A549 (cell line): ENCODE results near the gene TECPR2. TPM values are rescaled to one million over a fixed set of nuclear protein-coding genes. Genes with fewer than 3 reads are reported as not detected.

Experiments
- ATAC-seq, 2 experiments: fragments of 200-7000 bp in 1 of 2; fragments of >200 bp in 1 of 2; cut with Nextera tagmentation in 1 of 2; cut with Tn5 transposase in 1 of 2; 3 replicates each; pipeline versions ENCODE4 v1.8.0 to v1.9.1; 2018 to 2020; ENCODE audit warnings: mild to moderate bottlenecking in 1 of 2, moderate library complexity in 1 of 2
- CTCF ChIA-PET: fragments of 300-600 bp; sonication (Branson Sonifier 250); formaldehyde crosslinking; extraction: SDS; loops from one replicate; lab custom pipeline; 2021; ENCODE audit warnings: antibody characterized with exemption, inconsistent platforms; lab: Yijun Ruan, JAX
- POLR2A ChIA-PET: fragments of 350-600 bp; formaldehyde crosslinking; extraction: SDS; loops from one replicate; lab custom pipeline; 2021; ENCODE audit warnings: antibody characterized with exemption, inconsistent platforms; lab: Yijun Ruan, JAX
- DNase-seq, 2 experiments: peaks; one replicate each; pipeline versions ENCODE4 v3.0.0 to v3.0.0-alpha.2; 2011 to 2016; ENCODE audit warnings: low read depth in 1 of 2, low spot score in 1 of 2
- FAIRE-seq: peaks from 2 replicates; lab custom pipeline; 2011; peaks lifted over from hg19 to GRCh38; lab: Jason Lieb, UNC
- H3K27ac ChIP-seq, 2 experiments: fragments of >200 bp; sonication (Bioruptor Twin); formaldehyde crosslinking; 3 replicates each; pipeline ENCODE4 v1.5.1; 2016 to 2017
- H3K4me1 ChIP-seq: fragments of >200 bp; sonication (Bioruptor Twin); formaldehyde crosslinking; 3 replicates; pipeline ENCODE4 v1.6.1; 2016
- H3K4me2 ChIP-seq: fragments of >200 bp; sonication (Bioruptor Twin); formaldehyde crosslinking; 3 replicates; pipeline ENCODE4 v1.6.1; 2016
- H3K4me3 ChIP-seq: fragments of >200 bp; sonication (Bioruptor Twin); formaldehyde crosslinking; 3 replicates; pipeline ENCODE4 v1.5.1; 2016
- H3K9me3 ChIP-seq: fragments of >200 bp; sonication (Bioruptor Twin); formaldehyde crosslinking; 3 replicates; pipeline ENCODE4 v1.6.1; 2016
- BHLHE40 ChIP-seq: IDR thresholded peaks from 2 replicates; pipeline ENCODE4 v1.6.1; 2012; ENCODE audit warnings: low read depth, low read length, inconsistent platforms
- EP300 ChIP-seq, 2 experiments: fragments of >200 bp; sonication (Bioruptor Twin); formaldehyde crosslinking; IDR thresholded peaks; 2 replicates in 1 of 2; 3 replicates in 1 of 2; pipeline ENCODE4 v1.6.1; 2016 to 2017
- FOSB ChIP-seq: fragments of 250-450 bp; sonication (Bioruptor Pico); IDR thresholded peaks from 2 replicates; pipeline ENCODE4 v1.5.0; 2020; ENCODE audit warnings: mild to moderate bottlenecking, moderate library complexity
- FOSL2 ChIP-seq, 2 experiments: fragments of 450-650 bp in 1 of 2; fragments of >200 bp in 1 of 2; sonication (Bioruptor Twin) in 1 of 2; formaldehyde crosslinking; IDR thresholded peaks; 2 replicates each; pipeline versions ENCODE4 v1.5.0 to v1.6.1; 2016 to 2020; ENCODE audit warnings: mild to moderate bottlenecking in 1 of 2, moderate library complexity in 1 of 2
- HOXA7 ChIP-seq: fragments of 250-450 bp; sonication (Bioruptor Pico); IDR thresholded peaks from 2 replicates; pipeline ENCODE4 v1.5.0; 2020; ENCODE audit warnings: mild to moderate bottlenecking, moderate library complexity
- HOXB5 ChIP-seq: fragments of 250-450 bp; sonication (Bioruptor Pico); IDR thresholded peaks from 2 replicates; pipeline ENCODE4 v1.5.0; 2020; ENCODE audit warnings: mild to moderate bottlenecking, moderate library complexity
- KDM5A ChIP-seq: fragments of 200-600 bp; sonication (generic); IDR thresholded peaks from 2 replicates; pipeline ENCODE4 v1.6.1; 2016; ENCODE audit warnings: antibody characterized with exemption, mild to moderate bottlenecking
- MAZ ChIP-seq: fragments of 150-350 bp; IDR thresholded peaks from 2 replicates; pipeline ENCODE4 v1.6.1; 2014; ENCODE audit warnings: antibody characterized with exemption, low read depth, low read length, borderline replicate concordance
- MYC ChIP-seq: IDR thresholded peaks from 2 replicates; pipeline ENCODE4 v1.6.1; 2012; ENCODE audit warnings: mild to moderate bottlenecking, inconsistent platforms, low read length, improper control_type of control experiment, borderline replicate concordance
- POLR2AphosphoS2 ChIP-seq: conservative IDR thresholded peaks from 2 replicates; pipeline ENCODE4 v1.6.1; 2012; ENCODE audit warnings: low read length, improper control_type of control experiment, inconsistent platforms
- RARB ChIP-seq: fragments of 250-450 bp; sonication (Bioruptor Pico); IDR thresholded peaks from 2 replicates; pipeline ENCODE4 v1.8.0; 2021; ENCODE audit warnings: mild to moderate bottlenecking, moderate library complexity
- RCOR1 ChIP-seq: fragments of 150-350 bp; IDR thresholded peaks from 2 replicates; pipeline ENCODE4 v1.6.1; 2014; ENCODE audit warnings: antibody characterized with exemption, low read length, low read depth
- SREBF2 ChIP-seq: fragments of 450-650 bp; IDR thresholded peaks from 2 replicates; pipeline ENCODE4 v1.6.1; 2014; ENCODE audit warnings: mild to moderate bottlenecking, moderate library complexity
- TP53 ChIP-seq: fragments of 250-450 bp; sonication (Bioruptor Pico); IDR thresholded peaks from 2 replicates; pipeline ENCODE4 v1.5.0; 2021; ENCODE audit warnings: mild to moderate bottlenecking, moderate library complexity
- ZFP36 ChIP-seq: fragments of 450-650 bp; IDR thresholded peaks from 2 replicates; pipeline ENCODE4 v1.6.1; 2014; ENCODE audit warnings: borderline replicate concordance; ENCODE audit not compliant: partially characterized antibody
- ZSCAN20 ChIP-seq: fragments of 250-450 bp; sonication (Bioruptor Pico); IDR thresholded peaks from 2 replicates; pipeline ENCODE4 v1.8.0; 2022; ENCODE audit warnings: mild to moderate bottlenecking, moderate library complexity
- WGBS: methylation state at CpG from one replicate; pipeline ENCODE4 v1.1.6; 2017; ENCODE audit errors: missing lambda C conversion rate; 5-methylcytosine and 5-hydroxymethylcytosine counted together
- polyA plus RNA-seq, 4 experiments: library from polyadenylated mRNA; depleted of rRNA in 3 of 4; stranded (reverse); fragments of >200 nt; fragmentation: RNase III in 1 of 4; extraction: RNeasy Plus Mini Kit Qiagen cat#74134 plus additional on column Dnase treatment in 1 of 4; gene quantifications; 2 replicates in 3 of 4; 3 replicates in 1 of 4; pipeline ENCODE4 v1.2.3, GENCODE V29; 2011 to 2017
- TF ChIP-seq, protein P1 (sequence below): fragments of 250-450 bp; sonication (Bioruptor Pico); IDR thresholded peaks from 2 replicates; pipeline ENCODE4 v1.5.0; 2021; ENCODE audit warnings: mild to moderate bottlenecking, moderate library complexity, borderline replicate concordance
- TF ChIP-seq, protein P2 (sequence below): fragments of 450-650 bp; IDR thresholded peaks from 2 replicates; pipeline ENCODE4 v1.6.1; 2014; ENCODE audit warnings: antibody characterized with exemption
- TF ChIP-seq, protein P3 (sequence below): IDR thresholded peaks from 2 replicates; pipeline ENCODE4 v1.6.1; 2012
- TF ChIP-seq, protein P4 (sequence below): fragments of >200 bp; sonication (Bioruptor Twin); formaldehyde crosslinking; IDR thresholded peaks from 3 replicates; pipeline ENCODE4 v1.6.1; 2016

TECPR2 gene
- polyA plus RNA-seq, 2 of the 4 experiments (the other 2 are of a cell fraction): 5.9 to 7.6 TPM

DNA sequence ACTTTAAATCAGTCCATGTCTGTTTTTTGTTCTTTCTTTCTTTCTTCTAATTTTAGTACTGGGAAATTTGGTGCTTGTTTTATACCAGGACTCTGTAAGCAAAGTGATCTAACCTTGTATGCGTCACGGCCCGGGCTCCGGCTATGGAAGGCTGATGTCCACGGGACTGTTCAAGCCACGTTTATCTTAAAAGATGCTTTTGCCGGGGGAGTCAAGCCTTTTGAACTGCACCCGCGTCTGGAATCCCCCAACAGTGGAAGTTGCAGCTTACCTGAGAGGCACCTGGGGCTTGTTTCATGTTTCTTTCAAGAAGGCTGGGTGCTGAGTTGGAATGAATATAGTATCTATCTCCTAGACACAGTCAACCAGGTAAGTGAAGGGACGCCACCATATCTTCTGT, 62.2 kb downstream of the TECPR2 start:
- ATAC-seq: no peak
- Histone ChIP-seq H3K27ac (no peak overlapping the region), H3K4me2 (no peak overlapping the region), H3K4me1 (no peaks in the 10 kb centered on the region), H3K4me3 (no peak overlapping the region), H3K9me3 (no peaks in the 10 kb centered on the region)
- POLR2A ChIA-PET: no interaction called here
- TF ChIP-seq POLR2AphosphoS2 (no peak), HOXA7 (no peak), SREBF2 (no peak), ZFP36 (no peak), EP300 (IDR thresholded peaks at IDR 0.05) (no peak)
- TF ChIP-seq, protein P1, sequence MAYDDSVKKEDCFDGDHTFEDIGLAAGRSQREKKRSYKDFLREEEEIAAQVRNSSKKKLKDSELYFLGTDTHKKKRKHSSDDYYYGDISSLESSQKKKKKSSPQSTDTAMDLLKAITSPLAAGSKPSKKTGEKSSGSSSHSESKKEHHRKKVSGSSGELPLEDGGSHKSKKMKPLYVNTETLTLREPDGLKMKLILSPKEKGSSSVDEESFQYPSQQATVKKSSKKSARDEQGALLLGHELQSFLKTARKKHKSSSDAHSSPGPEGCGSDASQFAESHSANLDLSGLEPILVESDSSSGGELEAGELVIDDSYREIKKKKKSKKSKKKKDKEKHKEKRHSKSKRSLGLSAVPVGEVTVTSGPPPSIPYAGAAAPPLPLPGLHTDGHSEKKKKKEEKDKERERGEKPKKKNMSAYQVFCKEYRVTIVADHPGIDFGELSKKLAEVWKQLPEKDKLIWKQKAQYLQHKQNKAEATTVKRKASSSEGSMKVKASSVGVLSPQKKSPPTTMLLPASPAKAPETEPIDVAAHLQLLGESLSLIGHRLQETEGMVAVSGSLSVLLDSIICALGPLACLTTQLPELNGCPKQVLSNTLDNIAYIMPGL (CRISPR knock-in tag): no peak
- TF ChIP-seq, protein P2, sequence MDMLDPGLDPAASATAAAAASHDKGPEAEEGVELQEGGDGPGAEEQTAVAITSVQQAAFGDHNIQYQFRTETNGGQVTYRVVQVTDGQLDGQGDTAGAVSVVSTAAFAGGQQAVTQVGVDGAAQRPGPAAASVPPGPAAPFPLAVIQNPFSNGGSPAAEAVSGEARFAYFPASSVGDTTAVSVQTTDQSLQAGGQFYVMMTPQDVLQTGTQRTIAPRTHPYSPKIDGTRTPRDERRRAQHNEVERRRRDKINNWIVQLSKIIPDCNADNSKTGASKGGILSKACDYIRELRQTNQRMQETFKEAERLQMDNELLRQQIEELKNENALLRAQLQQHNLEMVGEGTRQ: no peak
- TF ChIP-seq, protein P3, sequence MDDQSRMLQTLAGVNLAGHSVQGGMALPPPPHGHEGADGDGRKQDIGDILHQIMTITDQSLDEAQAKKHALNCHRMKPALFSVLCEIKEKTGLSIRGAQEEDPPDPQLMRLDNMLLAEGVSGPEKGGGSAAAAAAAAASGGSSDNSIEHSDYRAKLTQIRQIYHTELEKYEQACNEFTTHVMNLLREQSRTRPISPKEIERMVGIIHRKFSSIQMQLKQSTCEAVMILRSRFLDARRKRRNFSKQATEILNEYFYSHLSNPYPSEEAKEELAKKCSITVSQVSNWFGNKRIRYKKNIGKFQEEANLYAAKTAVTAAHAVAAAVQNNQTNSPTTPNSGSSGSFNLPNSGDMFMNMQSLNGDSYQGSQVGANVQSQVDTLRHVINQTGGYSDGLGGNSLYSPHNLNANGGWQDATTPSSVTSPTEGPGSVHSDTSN: no peak
- DNase-seq: no peak
- no peak for FAIRE-seq
- WGBS: 90% methylated on average over 10 of the region's 10 CpGs
- CTCF ChIA-PET: no interaction called here

DNA sequence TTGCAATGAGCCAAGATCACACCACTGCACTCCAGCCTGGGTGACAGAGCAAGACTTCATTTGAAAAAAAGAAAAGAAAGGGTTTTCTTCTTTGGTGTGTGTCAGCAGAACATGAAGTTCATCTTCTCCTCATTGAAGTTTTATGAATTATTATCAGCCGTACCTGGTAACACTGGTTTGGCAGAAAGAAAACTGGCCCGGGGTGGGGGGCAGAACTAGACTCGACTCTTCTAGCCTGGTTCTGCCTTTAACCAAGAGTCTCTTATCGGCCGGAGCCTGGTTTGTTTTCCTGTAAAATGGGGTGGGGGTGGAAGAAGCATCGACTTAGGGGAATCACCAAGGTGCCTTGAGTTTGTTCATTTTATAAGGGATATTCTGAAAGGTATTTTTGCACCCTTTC, 64.1 kb downstream of the TECPR2 start:
- no peak for FAIRE-seq
- WGBS: 85% methylated on average over 6 of the region's 6 CpGs
- TF ChIP-seq MAZ (no peak), HOXB5 (CRISPR knock-in tag) (no peak), KDM5A (no peak), RARB (CRISPR knock-in tag) (no peak), TP53 (CRISPR knock-in tag) (no peak)

DNA sequence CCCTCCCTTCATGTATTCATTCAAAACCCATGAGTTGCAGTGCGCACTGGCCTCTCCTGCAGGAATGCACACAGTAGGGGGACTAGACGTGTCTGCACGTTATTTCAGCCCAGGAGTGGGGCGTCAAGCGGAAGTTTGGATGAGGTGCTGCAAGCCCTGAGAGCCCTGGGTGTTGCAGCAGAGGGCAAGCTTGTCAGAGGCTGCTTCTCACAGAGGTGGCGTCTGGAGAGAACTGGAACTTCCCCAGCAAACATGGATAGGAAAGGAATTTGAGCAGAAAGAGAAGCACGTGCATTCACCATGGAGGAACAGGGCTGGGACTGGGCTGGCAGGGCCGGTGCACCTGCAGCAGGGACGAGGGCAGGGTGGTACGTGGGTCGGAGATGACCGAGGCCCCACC, 64.9 kb downstream of the TECPR2 start:
- TF ChIP-seq, protein P1 (CRISPR knock-in tag): no peak
- no peak for TF ChIP-seq FOSB (CRISPR knock-in tag)
- TF ChIP-seq HOXA7: no peak
- TF ChIP-seq BHLHE40: no peak
- no peak for TF ChIP-seq ZSCAN20 (CRISPR knock-in tag)
- TF ChIP-seq RCOR1: no peak
- TF ChIP-seq MYC: no peak
- TF ChIP-seq, protein P4, sequence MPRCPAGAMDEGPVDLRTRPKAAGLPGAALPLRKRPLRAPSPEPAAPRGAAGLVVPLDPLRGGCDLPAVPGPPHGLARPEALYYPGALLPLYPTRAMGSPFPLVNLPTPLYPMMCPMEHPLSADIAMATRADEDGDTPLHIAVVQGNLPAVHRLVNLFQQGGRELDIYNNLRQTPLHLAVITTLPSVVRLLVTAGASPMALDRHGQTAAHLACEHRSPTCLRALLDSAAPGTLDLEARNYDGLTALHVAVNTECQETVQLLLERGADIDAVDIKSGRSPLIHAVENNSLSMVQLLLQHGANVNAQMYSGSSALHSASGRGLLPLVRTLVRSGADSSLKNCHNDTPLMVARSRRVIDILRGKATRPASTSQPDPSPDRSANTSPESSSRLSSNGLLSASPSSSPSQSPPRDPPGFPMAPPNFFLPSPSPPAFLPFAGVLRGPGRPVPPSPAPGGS: no peak
- TF ChIP-seq FOSL2 (IDR thresholded peaks at IDR 0.05): no peak
- TF ChIP-seq FOSL2 (CRISPR knock-in tag; IDR thresholded peaks at IDR 0.05): no peak
- POLR2A ChIA-PET: no interaction called here
- FAIRE-seq: no peak

More for the DNA sequence above, 64.1 kb downstream of the TECPR2 start:
- ChIA-PET POLR2A (no interaction called here), CTCF (interaction anchor here (1.5 to 2.0 kb wide), 2 partner anchors 12 kb away, joined by 7 to 9 read pairs; no protein-coding TSS in a partner anchor)
- DNase-seq: no peak
- no peak for ATAC-seq
- Histone ChIP-seq H3K27ac (no peak overlapping the region), H3K4me3 (no peak overlapping the region), H3K4me1 (no peaks in the 10 kb centered on the region), H3K9me3 (no peaks in the 10 kb centered on the region), H3K4me2 (no peak overlapping the region)

More for the DNA sequence above, 64.9 kb downstream of the TECPR2 start:
- Histone ChIP-seq H3K27ac (no peak overlapping the region), H3K4me3 (no peak overlapping the region), H3K4me2 (no peak overlapping the region), H3K9me3 (no peaks in the 10 kb centered on the region), H3K4me1 (no peaks in the 10 kb centered on the region)
- CTCF ChIA-PET: interaction anchor here (2.0 kb wide), 1 partner anchor 11 kb away, joined by 9 read pairs; no protein-coding TSS in a partner anchor
- DNase-seq (no peak), ATAC-seq (no peak)
- 94% methylated on average over 7 of the region's 12 CpGs for WGBS
